ENCODE measurements around the gene HDLBP. TPM values are rescaled to one million over a fixed set of nuclear protein-coding genes. Genes with fewer than 3 reads are reported as not detected.

Gene HDLBP
- polyA plus RNA-seq, 6 donors from 2014 or later, result 10.0 to 54.7 (median 28.7) TPM

- no peak overlapping the region for H3K4me3 Mint-ChIP-seq
- DNase-seq (no peak), ATAC-seq (ENCODE audit: low read depth in 2 of 2) (no peak)
- H3K27ac Mint-ChIP-seq, result peak overlapping the region in 1 of 6 donors; percentile 26
- H3K4me1 Mint-ChIP-seq, result peaks cover 0 to 2% (median 0%) of the 10 kb centered on the region in 3 donors
- H3K36me3 Mint-ChIP-seq, result peaks cover 8 to 27% of the 10 kb centered on the region in 2 donors
- no peaks in the 10 kb centered on the region for H3K27me3 Mint-ChIP-seq
- no peaks in the 10 kb centered on the region for H3K9me3 Mint-ChIP-seq
These were observed 54.6 kb downstream of the HDLBP start for GRCh38 chr2:241260911-241261310.

GRCh38 chr2:241258505-241259280 is 56.8 kb downstream of the HDLBP start:
- H3K4me3 Mint-ChIP-seq, result no peak overlapping the region
- H3K9me3 Mint-ChIP-seq, result no peaks in the 10 kb centered on the region
- H3K27ac Mint-ChIP-seq, result no peak overlapping the region
- no peak for DNase-seq
- no peaks in the 10 kb centered on the region for H3K27me3 Mint-ChIP-seq
- ATAC-seq (ENCODE audit: low read depth in 2 of 2), result no peak
- peaks cover 0 to 2% (median 0%) of the 10 kb centered on the region in 3 donors for H3K4me1 Mint-ChIP-seq
- H3K36me3 Mint-ChIP-seq, result peaks cover 21 to 37% of the 10 kb centered on the region in 2 donors

GRCh38 chr2:241257419-241258032 is 57.9 kb downstream of the HDLBP start:
- Mint-ChIP-seq H3K9me3 (no peaks in the 10 kb centered on the region), H3K27me3 (no peaks in the 10 kb centered on the region), H3K27ac (no peak overlapping the region), H3K36me3 (peaks cover 26 to 28% of the 10 kb centered on the region in 2 donors), H3K4me3 (no peak overlapping the region), H3K4me1 (peaks cover 0 to 2% (median 0%) of the 10 kb centered on the region in 3 donors)
- DNase-seq (no peak), ATAC-seq (ENCODE audit: low read depth in 2 of 2) (no peak)

GRCh38 chr2:241256168-241256545 is 59.3 kb downstream of the HDLBP start:
- ATAC-seq (ENCODE audit: low read depth in 2 of 2) (no peak), DNase-seq (no peak)
- H3K36me3 Mint-ChIP-seq, result peaks cover 16 to 31% of the 10 kb centered on the region in 2 donors
- H3K4me3 Mint-ChIP-seq, result no peak overlapping the region
- H3K4me1 Mint-ChIP-seq, result peaks cover 0 to 2% (median 0%) of the 10 kb centered on the region in 3 donors
- no peaks in the 10 kb centered on the region for H3K9me3 Mint-ChIP-seq
- no peaks in the 10 kb centered on the region for H3K27me3 Mint-ChIP-seq
- H3K27ac Mint-ChIP-seq, result peak overlapping the region in 2 of 6 donors; percentile 22 to 38

- no peaks in the 10 kb centered on the region for H3K27me3 Mint-ChIP-seq
- peak overlapping the region in 4 of 6 donors; percentile 20 to 85 (median 56) for H3K27ac Mint-ChIP-seq
- no peaks in the 10 kb centered on the region for H3K9me3 Mint-ChIP-seq
- ATAC-seq (ENCODE audit: low read depth in 2 of 2) (no peak), DNase-seq (no peak)
- H3K4me1 Mint-ChIP-seq, result peaks cover 0 to 2% (median 0%) of the 10 kb centered on the region in 3 donors
- peaks cover 16 to 31% of the 10 kb centered on the region in 2 donors for H3K36me3 Mint-ChIP-seq
- no peak overlapping the region for H3K4me3 Mint-ChIP-seq
These were observed 59.8 kb downstream of the HDLBP start for GRCh38 chr2:241255542-241256167.

GRCh38 chr2:241254904-241255351 is 60.5 kb downstream of the HDLBP start:
- Mint-ChIP-seq H3K27me3 (no peaks in the 10 kb centered on the region), H3K36me3 (peaks cover 16 to 31% of the 10 kb centered on the region in 2 donors), H3K9me3 (no peaks in the 10 kb centered on the region), H3K4me3 (no peak overlapping the region), H3K4me1 (peaks cover 0 to 2% (median 0%) of the 10 kb centered on the region in 3 donors), H3K27ac (no peak overlapping the region)
- no peak for ATAC-seq (ENCODE audit: low read depth in 2 of 2)
- DNase-seq, result no peak

- Mint-ChIP-seq H3K36me3 (peaks cover 30 to 36% of the 10 kb centered on the region in 2 donors), H3K27me3 (no peaks in the 10 kb centered on the region), H3K27ac (peak overlapping the region in 1 of 6 donors; percentile 60), H3K9me3 (no peaks in the 10 kb centered on the region), H3K4me3 (peak overlapping the region in 1 of 8 donors; percentile 6), H3K4me1 (no peaks in the 10 kb centered on the region)
- ATAC-seq (ENCODE audit: low read depth in 2 of 2), result no peak
- no peak for DNase-seq
These were observed 62.5 kb downstream of the HDLBP start for GRCh38 chr2:241252778-241253475.

GRCh38 chr2:241249654-241250053 is 65.8 kb downstream of the HDLBP start:
- ATAC-seq (ENCODE audit: low read depth in 2 of 2), result no peak
- H3K4me3 Mint-ChIP-seq, result no peak overlapping the region
- H3K36me3 Mint-ChIP-seq, result peaks cover 30 to 36% of the 10 kb centered on the region in 2 donors
- H3K27me3 Mint-ChIP-seq, result no peaks in the 10 kb centered on the region
- DNase-seq, result no peak
- no peaks in the 10 kb centered on the region for H3K9me3 Mint-ChIP-seq
- no peak overlapping the region for H3K27ac Mint-ChIP-seq
- H3K4me1 Mint-ChIP-seq, result no peaks in the 10 kb centered on the region

- no peak overlapping the region for H3K4me3 Mint-ChIP-seq
- peak overlapping the region in 2 of 6 donors; percentile 89 to 93 for H3K27ac Mint-ChIP-seq
- ATAC-seq (ENCODE audit: low read depth in 2 of 2), result no peak
- no peak for DNase-seq
- peaks cover 35 to 41% of the 10 kb centered on the region in 2 donors for H3K36me3 Mint-ChIP-seq
- H3K4me1 Mint-ChIP-seq, result peaks cover 0 to 5% (median 0%) of the 10 kb centered on the region in 3 donors
- H3K27me3 Mint-ChIP-seq, result no peaks in the 10 kb centered on the region
- no peaks in the 10 kb centered on the region for H3K9me3 Mint-ChIP-seq
These were observed 66.6 kb downstream of the HDLBP start for GRCh38 chr2:241248897-241249296.

GRCh38 chr2:241248289-241248688 is 67.2 kb downstream of the HDLBP start:
- H3K4me1 Mint-ChIP-seq, result peaks cover 0 to 6% (median 0%) of the 10 kb centered on the region in 3 donors
- peaks cover 39% of the 10 kb centered on the region in 2 donors for H3K36me3 Mint-ChIP-seq
- peak overlapping the region in 2 of 6 donors; percentile 89 to 93 for H3K27ac Mint-ChIP-seq

GRCh38 chr2:241244368-241244767 is 71.1 kb downstream of the HDLBP start:
- no peak for ATAC-seq (ENCODE audit: low read depth in 2 of 2)
- peaks cover 0 to 6% (median 0%) of the 10 kb centered on the region in 3 donors for H3K4me1 Mint-ChIP-seq
- no peak for DNase-seq
- peak overlapping the region in 1 of 6 donors; percentile 62 for H3K27ac Mint-ChIP-seq
- H3K27me3 Mint-ChIP-seq, result no peaks in the 10 kb centered on the region
- H3K4me3 Mint-ChIP-seq, result no peak overlapping the region
- no peaks in the 10 kb centered on the region for H3K9me3 Mint-ChIP-seq
- H3K36me3 Mint-ChIP-seq, result peaks cover 47 to 65% of the 10 kb centered on the region in 2 donors

More at GRCh38 chr2:241248289-241248688, 67.2 kb downstream of the HDLBP start:
- ATAC-seq (ENCODE audit: low read depth in 2 of 2) (no peak), DNase-seq (no peak)
- H3K27me3 Mint-ChIP-seq, result no peaks in the 10 kb centered on the region
- no peaks in the 10 kb centered on the region for H3K9me3 Mint-ChIP-seq
- no peak overlapping the region for H3K4me3 Mint-ChIP-seq

GRCh38 chr2:241242306-241242705 is 73.2 kb downstream of the HDLBP start:
- Mint-ChIP-seq H3K4me1 (peaks cover 0 to 6% (median 0%) of the 10 kb centered on the region in 3 donors), H3K9me3 (no peaks in the 10 kb centered on the region), H3K27ac (peak overlapping the region in 1 of 6 donors; percentile 59), H3K4me3 (no peak overlapping the region), H3K27me3 (no peaks in the 10 kb centered on the region), H3K36me3 (peaks cover 50 to 65% of the 10 kb centered on the region in 2 donors)
- ATAC-seq (ENCODE audit: low read depth in 2 of 2) (no peak), DNase-seq (no peak)

GRCh38 chr2:241241669-241242068 is 73.8 kb downstream of the HDLBP start:
- Mint-ChIP-seq H3K27me3 (no peaks in the 10 kb centered on the region), H3K4me1 (peaks cover 0 to 6% (median 0%) of the 10 kb centered on the region in 3 donors), H3K27ac (no peak overlapping the region), H3K4me3 (no peak overlapping the region), H3K36me3 (peaks cover 48 to 66% of the 10 kb centered on the region in 2 donors), H3K9me3 (no peaks in the 10 kb centered on the region)
- ATAC-seq (ENCODE audit: low read depth in 2 of 2), result no peak
- no peak for DNase-seq

Measured in naive B cell (primary cell).